Stimulated activated CD4-positive, alpha-beta T cell treated with anti-CD3 and anti-CD28 coated beads, TNF-alpha, amount 100 ng/mL, for 48 hours (primary cell): ENCODE results near the gene METTL3.

Experiments
- DNase-seq, 3 donors: peaks; one replicate each; pipeline ENCODE4 v3.0.0-alpha.2; 2020; ENCODE audit warnings: low read depth in 3 of 3

Gene METTL3

DNA sequence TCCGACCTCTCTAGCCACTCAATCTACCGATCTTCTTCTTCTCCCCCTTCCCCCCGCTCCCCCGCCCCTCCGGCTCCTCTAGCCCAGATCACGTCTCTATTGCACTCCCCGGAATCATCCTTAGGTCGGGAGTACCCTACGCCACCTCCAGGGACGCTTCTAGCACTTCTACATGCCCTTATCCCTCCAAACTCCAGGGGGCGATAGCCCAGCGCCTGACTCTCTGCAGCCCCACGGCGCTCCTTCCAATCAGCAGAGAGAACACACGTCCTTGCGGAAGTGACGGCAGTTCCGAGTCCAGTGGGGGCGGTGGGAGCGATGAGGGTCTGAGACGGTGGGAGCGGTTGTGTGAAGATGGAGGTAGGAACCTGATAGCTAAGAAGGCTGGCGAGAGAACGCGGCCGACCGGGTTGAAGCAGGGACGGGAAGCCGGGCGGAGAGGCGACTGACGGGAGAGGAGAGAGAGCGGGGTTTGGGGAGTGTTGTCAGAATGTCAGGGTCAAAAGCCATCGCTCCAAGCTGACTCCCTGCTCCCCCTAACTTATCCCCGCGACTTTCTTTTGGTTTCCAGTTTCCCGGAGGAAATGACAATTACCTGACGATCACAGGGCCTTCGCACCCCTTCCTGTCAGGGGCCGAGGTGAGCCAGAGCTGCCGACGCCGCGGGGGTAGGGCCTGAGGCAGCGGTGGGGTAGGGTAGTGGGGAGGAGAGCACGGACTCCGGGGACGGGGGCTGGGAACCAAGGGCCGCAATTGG, 34.0 kb downstream of the METTL3 start, which contains the start of the genes RAB2B and TOX4:
Gene RAB2B (minus strand): TSS at position 35 of the 757 bp plus-strand sequence. CDS start 87 bp downstream, outside the sequence.
Gene TOX4 (plus strand): TSS at position 271 of the 757 bp plus-strand sequence. CDS start 84 bp downstream, at position 355.
- peak; percentile 85 to 93 (median 87) for DNase-seq

DNA sequence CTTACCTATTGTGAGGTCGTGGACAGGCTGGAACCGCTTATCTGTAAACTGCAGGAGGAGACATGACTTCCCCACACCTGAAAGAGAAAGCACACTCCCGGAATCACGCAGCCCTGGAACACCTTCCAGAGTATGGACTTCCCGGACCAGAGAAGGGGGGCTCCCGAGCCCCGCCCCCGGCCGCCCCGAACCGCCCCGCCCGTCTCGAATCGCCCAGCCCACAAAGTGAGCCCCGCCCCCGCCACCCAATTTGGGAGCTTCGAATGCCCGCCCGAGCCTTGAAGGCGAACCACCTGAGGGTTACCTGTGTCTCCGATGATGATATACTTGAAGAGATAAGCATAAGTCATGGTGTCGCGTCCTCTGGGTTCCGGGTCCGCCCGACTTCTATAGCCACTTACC, 34.6 kb downstream of the METTL3 start:
- peak in 2 of 3 donors; percentile 63 to 80 for DNase-seq

DNA sequence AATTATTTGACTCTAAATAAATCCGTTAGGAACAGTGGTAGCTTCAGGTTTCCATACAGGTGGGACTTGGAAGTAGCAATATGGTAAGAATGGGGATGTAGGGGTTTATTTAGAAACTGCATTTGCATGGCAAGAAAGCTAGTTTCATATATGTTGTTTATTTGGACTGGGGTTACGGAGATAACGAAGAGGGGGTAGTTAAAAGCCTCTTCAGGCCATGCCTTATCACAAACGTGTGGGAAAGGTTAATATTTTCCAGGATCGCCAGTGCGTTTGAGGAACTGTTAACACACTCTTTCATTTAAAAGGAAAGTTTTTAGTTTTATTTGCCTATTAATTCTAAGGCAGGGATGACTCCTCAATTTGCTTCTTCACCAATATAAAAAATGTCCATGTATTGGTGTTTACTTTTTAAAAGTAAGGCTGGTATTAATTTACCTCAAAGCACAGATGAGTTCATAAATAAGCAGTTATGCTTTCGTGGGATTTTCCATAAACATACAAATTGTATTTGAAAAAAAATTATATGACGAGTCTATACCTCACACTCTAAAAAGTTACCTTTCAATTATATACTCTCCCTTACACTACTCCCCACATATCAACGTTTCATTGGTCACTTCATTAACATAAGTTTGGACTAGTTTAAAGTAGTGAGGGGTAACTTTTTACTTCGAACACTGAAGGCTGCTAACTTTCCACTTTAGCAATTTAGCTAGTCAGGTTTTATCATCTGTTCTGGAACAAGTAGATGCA, 35.2 kb downstream of the METTL3 start:
- DNase-seq, result no peak

DNA sequence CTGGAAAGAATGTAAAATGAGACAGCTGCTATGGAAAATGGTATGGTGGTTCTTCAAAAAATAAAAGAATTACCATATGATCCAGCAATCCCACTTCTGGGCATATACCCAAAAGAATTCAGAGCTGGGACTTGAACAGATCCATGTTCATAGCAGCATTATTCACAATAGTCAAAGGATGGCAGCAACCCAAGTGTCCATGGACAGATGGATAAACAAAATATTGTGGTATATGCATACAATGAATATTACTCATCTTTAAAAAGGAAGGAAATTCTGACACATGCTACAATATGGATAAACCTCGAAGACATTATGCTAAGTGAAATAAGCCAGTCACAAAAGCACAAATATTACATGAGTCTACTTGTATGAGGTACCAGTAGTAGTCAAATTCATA, 43.5 kb downstream of the METTL3 start:
- DNase-seq, result no peak

DNA sequence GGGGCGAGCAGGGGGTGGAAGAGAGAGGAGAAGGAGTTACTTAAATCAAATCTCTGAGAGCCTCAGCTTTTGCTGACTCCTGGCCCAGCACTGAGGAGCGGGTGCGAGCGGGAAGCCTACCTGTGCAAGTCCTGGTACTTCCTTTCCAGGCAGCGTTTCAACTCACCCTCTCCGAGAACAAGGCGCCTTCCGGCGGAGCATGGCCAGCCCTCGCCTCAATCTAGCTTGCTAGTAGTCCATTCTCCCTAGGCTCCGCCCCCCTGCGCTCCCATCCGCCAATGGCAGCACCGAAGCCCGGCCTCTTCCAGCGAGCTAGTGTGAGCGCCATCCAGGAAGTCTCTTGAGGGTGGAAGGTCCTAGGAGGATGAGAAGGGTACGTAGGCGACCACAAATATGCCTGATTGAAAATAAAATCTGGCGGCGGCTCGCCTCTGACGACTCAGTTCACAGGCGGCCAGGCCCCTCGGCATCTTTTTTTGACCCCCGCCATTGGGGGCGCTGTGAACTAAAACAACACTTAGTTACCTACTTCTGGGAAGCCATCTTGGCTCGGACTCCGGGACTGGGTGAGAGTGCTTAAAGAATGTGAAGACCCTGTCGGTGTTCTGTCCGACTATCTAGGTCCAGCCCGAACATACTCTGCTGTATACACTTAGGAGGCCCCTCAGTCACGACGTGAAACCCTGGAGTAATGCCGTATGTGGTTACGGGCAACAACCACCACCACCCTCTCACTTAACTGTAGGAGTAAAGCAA, 55.0 kb downstream of the METTL3 start, which contains the start of gene CHD8:
Gene CHD8 (minus strand): TSS at position 212 of the 756 bp plus-strand sequence. CDS start 24,480 bp downstream, outside the sequence.
- peak; percentile 97 to 100 (median 99) for DNase-seq

DNA sequence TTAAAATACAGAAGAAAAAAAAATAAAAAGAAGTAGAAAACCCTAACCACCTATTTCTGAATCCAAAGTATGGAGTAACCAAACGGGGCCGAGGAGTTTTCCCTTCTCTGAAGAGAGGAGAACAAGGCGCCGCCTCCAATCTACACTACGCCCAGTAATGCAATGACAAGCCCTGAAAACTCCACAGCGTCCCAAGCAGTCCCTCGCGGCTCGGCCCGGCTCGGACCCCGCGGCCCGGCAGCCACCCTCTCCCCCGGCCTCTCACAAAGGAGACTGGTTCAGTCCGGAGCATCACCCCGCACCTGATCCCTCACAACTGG, 55.6 kb downstream of the METTL3 start:
- DNase-seq, result no peak

DNA sequence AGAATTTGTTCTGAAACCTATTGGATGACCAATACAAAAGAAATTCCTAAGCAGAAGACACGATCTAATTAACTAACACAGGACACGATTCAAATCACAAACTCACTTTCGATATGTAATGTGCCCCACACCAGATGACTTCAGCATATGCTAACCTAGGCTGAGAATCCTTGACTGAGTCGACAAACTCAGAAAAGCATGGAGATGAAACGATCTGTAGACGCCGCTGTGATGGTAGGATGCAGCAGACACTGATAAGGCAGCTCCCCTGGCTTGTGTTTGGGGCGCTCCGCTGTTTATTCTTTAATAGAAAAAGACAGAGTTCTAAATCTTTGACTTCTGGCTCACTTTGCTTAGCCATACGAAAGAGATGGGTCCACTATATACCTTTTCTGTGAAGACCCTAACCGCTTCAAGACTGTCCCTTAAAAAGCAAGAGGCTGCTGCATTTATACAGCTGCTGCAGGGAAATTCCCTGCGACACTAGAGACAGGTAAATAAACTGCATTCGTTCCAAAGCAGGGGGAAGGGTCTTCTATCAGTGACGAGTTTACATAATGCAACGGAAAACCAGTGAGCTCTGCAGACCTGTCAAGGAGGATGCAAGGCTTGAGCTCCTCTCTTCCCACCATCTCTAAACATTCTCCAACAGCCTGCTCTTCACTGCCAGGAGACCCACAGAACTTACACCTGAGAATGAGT, 56.1 kb downstream of the METTL3 start:
- DNase-seq, result no peak

DNA sequence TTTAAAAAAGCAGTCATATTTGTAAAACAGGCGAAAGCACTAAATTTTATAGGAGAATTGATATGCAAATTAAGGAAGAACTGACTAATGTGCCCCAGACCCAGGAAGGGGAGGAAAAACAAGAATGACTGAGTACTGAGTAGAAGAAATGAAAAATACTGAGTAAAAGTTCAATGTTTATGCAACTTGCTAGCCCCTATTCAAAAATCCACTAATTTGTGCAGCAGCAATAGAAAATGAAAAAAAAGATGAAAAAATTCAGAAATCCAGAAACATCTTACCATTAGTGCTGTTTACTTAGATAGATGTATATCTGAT, 61.3 kb downstream of the METTL3 start:
- no peak for DNase-seq
